ENCODE measurements around the gene AOX1. TPM values are rescaled to one million over a fixed set of nuclear protein-coding genes. Genes with fewer than 3 reads are reported as not detected.

AOX1 gene
- total and polyA plus RNA-seq, 10 of the 15 experiments (the other 5 are each of a cell fraction or from before 2014, with no cell fraction given) = 0.03 to 0.56 (median 0.19) TPM; not detected in 6

- SMC1A ChIA-PET (ENCODE audit: uncharacterized antibody, unreplicated experiment) = interaction anchor here (0.6 kb wide), 1 partner anchor 711 kb away, joined by 3 read pairs; no protein-coding TSS in a partner anchor
- no TSS peak for BruUV-seq (replicated peaks)
- no peak overlapping the region for H3K4me3 ChIP-seq
- H3K79me2 ChIP-seq (ENCODE audit: control insufficient read depth, insufficient read depth, low read length) = no peaks in the 10 kb centered on the region
- no peak overlapping the region for H3K4me2 ChIP-seq (ENCODE audit: control insufficient read depth, insufficient read depth)
- no peak overlapping the region for H3K9ac ChIP-seq (ENCODE audit: control insufficient read depth, insufficient read depth, low read length)
- intact Hi-C loops (cut with micrococcal nuclease; ENCODE audit: unreplicated experiment) (no loop called here), in situ Hi-C loops (cut with MboI) (no loop called here)
- no peaks in the 10 kb centered on the region for H3K4me1 ChIP-seq (ENCODE audit: control insufficient read depth, insufficient read depth, low read length)
- no peak for FAIRE-seq
- H3K36me3 ChIP-seq (ENCODE audit: control insufficient read depth in 2 of 2, insufficient read depth in 2 of 2, low read length in 1 of 2) = no peaks in the 10 kb centered on the region
- TF ChIP-seq RB1 (IDR thresholded peaks at IDR 0.05; ENCODE audit: borderline replicate concordance) (no peak), GABPA (IDR thresholded peaks at IDR 0.05; ENCODE audit: low read depth) (no peak), SIN3A (IDR thresholded peaks at IDR 0.05; ENCODE audit: low read depth, low read length) (no peak), SP1 (IDR thresholded peaks at IDR 0.05; ENCODE audit: low read depth, low read length) (no peak), TAF1 (IDR thresholded peaks at IDR 0.05; ENCODE audit: borderline replicate concordance, low read depth, low read length) (no peak), FOXK2 (IDR thresholded peaks at IDR 0.05) (no peak), MTA3 (IDR thresholded peaks at IDR 0.05; ENCODE audit: borderline replicate concordance, low read length) (no peak)
- TF ChIP-seq, protein P1, sequence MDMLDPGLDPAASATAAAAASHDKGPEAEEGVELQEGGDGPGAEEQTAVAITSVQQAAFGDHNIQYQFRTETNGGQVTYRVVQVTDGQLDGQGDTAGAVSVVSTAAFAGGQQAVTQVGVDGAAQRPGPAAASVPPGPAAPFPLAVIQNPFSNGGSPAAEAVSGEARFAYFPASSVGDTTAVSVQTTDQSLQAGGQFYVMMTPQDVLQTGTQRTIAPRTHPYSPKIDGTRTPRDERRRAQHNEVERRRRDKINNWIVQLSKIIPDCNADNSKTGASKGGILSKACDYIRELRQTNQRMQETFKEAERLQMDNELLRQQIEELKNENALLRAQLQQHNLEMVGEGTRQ (IDR thresholded peaks at IDR 0.05; ENCODE audit: borderline replicate concordance, low read depth, low read length) = no peak
- CTCF ChIA-PET = no interaction called here
- no peak for DNase-seq (ENCODE audit: low read depth, low spot score)
- no peak for ATAC-seq
- H3K27ac ChIP-seq (ENCODE audit: control insufficient read depth, insufficient read depth) = no peak overlapping the region
- 21% methylated on average over 3 of the region's 3 CpGs for WGBS (ENCODE audit: insufficient coverage, insufficient replicate concordance, low lambda C conversion rate, missing lambda C conversion rate)
- POLR2A ChIA-PET = no interaction called here
- peaks cover 0 to 4% of the 10 kb centered on the region in 2 experiments; a peak in 2 of 4 replicates for H3K27me3 ChIP-seq (replicated peaks in 1 of 2; ENCODE audit: control insufficient read depth in 2 of 2, insufficient read depth in 2 of 2, low read length in 1 of 2)
- H4K20me1 ChIP-seq (ENCODE audit: control insufficient read depth, insufficient read depth) = no peaks in the 10 kb centered on the region; the same call in 1 of the 2 replicates
- no peaks in the 10 kb centered on the region for H3K9me3 ChIP-seq (replicated peaks; ENCODE audit: control insufficient read depth, insufficient read depth, low read length)
- RAD21 ChIA-PET (ENCODE audit: unreplicated experiment) = no interaction called here
- no peak overlapping the region for H2AFZ ChIP-seq (ENCODE audit: control insufficient read depth, low read depth, low read length)
These were observed 67.2 kb downstream of the AOX1 start for GRCh38 chr2:200653021-200653420.

GRCh38 chr2:200654823-200655222 lies 69.0 kb downstream of the AOX1 start:
- no peak overlapping the region for H3K9ac ChIP-seq (ENCODE audit: control insufficient read depth, insufficient read depth, low read length)
- H3K79me2 ChIP-seq (ENCODE audit: control insufficient read depth, insufficient read depth, low read length) = no peaks in the 10 kb centered on the region
- no peaks in the 10 kb centered on the region for H3K4me1 ChIP-seq (ENCODE audit: control insufficient read depth, insufficient read depth, low read length)
- FAIRE-seq = no peak
- BruUV-seq (replicated peaks) = no TSS peak
- H2AFZ ChIP-seq (ENCODE audit: control insufficient read depth, low read depth, low read length) = no peak overlapping the region
- no peak overlapping the region for H3K4me2 ChIP-seq (ENCODE audit: control insufficient read depth, insufficient read depth)
- WGBS (ENCODE audit: insufficient coverage, insufficient replicate concordance, low lambda C conversion rate, missing lambda C conversion rate) = 5% methylated on average over 3 of the region's 3 CpGs
- ChIA-PET RAD21 (ENCODE audit: unreplicated experiment) (no interaction called here), POLR2A (no interaction called here), SMC1A (ENCODE audit: uncharacterized antibody, unreplicated experiment) (no interaction called here), CTCF (interaction anchor here (0.6 kb wide), 1 partner anchor 368 kb away, joined by 4 read pairs; no protein-coding TSS in a partner anchor)
- H4K20me1 ChIP-seq (ENCODE audit: control insufficient read depth, insufficient read depth) = no peaks in the 10 kb centered on the region; the same call in 1 of the 2 replicates
- no peaks in the 10 kb centered on the region for H3K9me3 ChIP-seq (replicated peaks; ENCODE audit: control insufficient read depth, insufficient read depth, low read length)
- intact Hi-C loops (cut with micrococcal nuclease; ENCODE audit: unreplicated experiment) (no loop called here), in situ Hi-C loops (cut with MboI) (no loop called here)
- no peak overlapping the region for H3K4me3 ChIP-seq
- H3K27ac ChIP-seq (ENCODE audit: control insufficient read depth, insufficient read depth) = no peak overlapping the region
- ATAC-seq = no peak
- no peak for TF ChIP-seq PML (IDR thresholded peaks at IDR 0.05; ENCODE audit: low read length)
- H3K36me3 ChIP-seq (ENCODE audit: control insufficient read depth in 2 of 2, insufficient read depth in 2 of 2, low read length in 1 of 2) = no peaks in the 10 kb centered on the region
- no peak for DNase-seq (ENCODE audit: low read depth, low spot score)
- peaks cover 0 to 4% of the 10 kb centered on the region in 2 experiments; a peak in 1 of 4 replicates for H3K27me3 ChIP-seq (replicated peaks in 1 of 2; ENCODE audit: control insufficient read depth in 2 of 2, insufficient read depth in 2 of 2, low read length in 1 of 2)

All from GM12878 (cell line).